Neural progenitor cell (in vitro differentiated cells): Measurements from ENCODE around the gene TMUB2.

Experiments used
- CTCF ChIP-seq: fragments of 200-600 bp; sonication (generic); IDR thresholded peaks from 2 replicates; pipeline ENCODE4 v1.5.1; 2017; ENCODE audit warnings: antibody characterized with exemption, mild to moderate bottlenecking
- EZH2phosphoT487 ChIP-seq: fragments of 200-600 bp; sonication (generic); IDR thresholded peaks from 2 replicates; pipeline ENCODE4 v1.6.1; 2017; ENCODE audit warnings: antibody characterized with exemption

DNA sequence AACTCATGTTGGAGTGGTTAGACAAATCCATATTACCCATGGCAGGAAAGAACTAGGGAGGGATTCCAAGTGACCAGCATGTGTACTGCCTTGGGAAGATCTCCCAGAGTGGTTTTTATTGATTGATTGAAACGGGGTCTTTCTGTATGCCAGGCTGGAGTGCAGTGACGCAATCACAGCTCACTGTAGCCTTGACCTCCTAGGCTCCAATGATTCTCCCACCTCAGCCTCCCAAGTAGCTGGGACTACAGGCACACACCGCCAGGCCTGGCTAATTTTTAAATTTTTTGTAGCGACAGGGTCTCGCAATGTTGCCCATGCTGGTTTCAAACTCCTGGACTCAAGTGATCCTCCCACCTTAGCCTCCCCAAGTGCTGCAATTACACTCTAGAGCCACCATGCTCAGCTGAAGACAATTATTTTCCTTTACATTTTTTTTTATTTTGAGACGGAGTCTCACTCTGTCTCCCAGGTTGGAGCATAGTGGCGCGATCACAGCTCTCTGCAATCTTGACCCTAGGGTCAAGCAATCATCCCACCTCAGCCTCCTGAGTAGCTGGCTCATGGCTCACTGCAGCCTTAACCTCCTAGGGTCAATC lies 2.5 kb upstream of the TMUB2 start:
- TF ChIP-seq CTCF (no peak), EZH2phosphoT487 (no peak)
